NCI-H1694 treated with DMSO at 0.1 percent for 48 hours (cell line): Measurements from ENCODE around the gene LMF1.
"Not testable (repeated sequence)": the region's sequence is repeated elsewhere in the genome, so short reads cannot be mapped to it uniquely, and the experiment has no call there.

Experiments
- DNase-seq: peaks from one replicate; lab custom pipeline; 2025; lab: John Stamatoyannopoulos, UW

The LMF1 gene

DNA sequence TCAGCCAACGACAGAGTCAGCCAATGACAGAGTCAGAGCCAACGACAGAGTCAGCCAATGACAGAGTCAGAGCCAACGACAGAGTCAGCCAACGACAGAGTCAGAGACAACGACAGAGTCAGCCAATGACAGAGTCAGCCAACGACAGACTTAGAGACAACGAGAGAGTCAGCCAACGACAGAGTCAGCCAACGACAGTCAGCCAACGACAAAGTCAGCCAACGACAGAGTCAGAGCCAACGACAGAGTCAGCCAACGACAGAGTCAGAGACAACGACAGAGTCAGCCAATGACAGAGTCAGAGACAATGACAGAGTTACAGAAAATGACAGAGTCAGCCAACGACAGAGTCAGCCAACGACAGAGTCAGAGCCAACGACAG, 22.9 kb downstream of the LMF1 start:
- DNase-seq: not testable (repeated sequence)

DNA sequence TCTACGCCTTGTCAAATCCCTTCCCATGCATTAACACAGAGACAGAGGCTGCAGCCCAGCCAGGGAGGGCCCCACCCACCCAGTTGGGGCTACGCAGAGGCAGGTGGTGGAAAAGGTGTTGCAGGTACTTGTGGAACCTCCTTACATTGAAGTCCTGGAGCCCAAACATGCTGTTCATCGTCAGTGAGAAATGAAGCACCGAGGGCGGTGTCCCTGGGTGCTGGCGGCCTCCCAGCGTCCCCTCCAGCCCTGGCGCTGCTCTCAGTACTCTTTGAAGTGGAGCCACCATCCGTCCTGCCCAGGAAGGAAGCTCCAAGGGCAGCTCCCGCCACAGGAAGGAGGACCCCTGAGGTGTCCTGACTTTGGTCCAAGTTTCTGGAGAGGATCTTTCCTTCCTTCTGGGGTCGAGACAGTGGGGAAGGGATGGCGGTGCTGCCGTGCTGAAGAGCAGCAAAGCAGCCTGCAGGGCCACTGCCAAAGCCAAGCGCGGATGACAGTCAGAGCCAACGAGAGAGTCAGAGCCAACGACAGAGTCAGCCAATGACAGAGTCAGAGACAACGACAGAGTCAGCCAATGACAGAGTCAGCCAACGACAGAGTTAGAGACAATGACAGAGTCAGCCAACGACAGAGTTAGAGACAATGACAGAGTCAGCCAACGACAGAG, 23.4 kb downstream of the LMF1 start:
- no peak for DNase-seq

DNA sequence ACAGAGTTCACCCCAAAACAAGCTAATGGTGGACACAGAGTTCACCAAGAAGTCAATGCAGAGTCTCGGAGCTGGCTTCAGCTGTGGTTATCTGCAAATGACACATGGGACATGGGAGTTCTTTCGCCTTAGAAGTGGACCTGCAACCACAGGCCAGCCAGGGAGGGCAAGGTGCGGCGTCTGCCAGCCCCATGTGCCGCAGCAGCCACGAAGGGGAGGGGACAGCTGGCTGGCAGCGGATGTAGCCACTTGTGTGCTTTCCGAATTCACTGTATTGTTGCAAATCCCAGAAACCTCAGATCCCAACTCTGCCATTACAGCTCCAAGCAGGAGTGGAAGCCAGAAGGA, 24.8 kb downstream of the LMF1 start:
- DNase-seq: no peak

DNA sequence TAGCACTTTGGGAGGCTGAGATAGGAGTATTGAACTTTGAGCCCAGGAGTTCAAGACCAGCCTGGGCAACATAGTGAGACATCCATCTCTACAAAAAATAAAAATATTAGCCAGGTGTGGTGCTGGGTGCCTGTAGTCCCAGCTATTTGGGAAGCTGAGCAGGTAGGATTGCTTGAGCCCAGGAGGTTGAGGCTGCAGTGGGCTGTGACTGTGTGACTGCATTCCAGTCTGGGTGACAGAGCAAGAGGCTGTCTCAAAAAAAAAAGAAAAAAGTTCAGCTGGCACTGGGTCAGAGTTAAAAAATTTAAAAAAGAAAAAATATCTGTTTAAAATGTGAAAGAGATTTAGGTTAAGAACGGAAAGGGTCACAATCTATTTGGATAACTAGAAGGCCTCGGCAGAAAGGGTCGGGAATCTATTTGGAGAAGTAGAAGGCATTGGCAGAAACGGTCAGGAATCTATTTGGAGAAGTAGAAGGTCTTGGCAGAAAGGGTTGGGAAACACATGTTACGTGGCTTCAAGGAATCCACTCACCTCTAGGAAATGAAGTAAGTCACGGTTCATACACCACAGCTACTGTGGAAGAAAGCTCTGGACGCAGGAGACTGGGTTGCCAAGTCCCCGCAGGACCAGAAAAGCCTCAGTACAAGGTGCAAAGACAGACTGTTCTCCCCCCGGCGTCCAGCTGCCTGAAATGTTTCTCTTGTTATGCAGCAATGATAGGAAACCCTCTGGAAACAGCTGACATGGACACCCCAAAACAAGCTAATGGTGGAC, 25.3 kb downstream of the LMF1 start:
- DNase-seq: no peak

DNA sequence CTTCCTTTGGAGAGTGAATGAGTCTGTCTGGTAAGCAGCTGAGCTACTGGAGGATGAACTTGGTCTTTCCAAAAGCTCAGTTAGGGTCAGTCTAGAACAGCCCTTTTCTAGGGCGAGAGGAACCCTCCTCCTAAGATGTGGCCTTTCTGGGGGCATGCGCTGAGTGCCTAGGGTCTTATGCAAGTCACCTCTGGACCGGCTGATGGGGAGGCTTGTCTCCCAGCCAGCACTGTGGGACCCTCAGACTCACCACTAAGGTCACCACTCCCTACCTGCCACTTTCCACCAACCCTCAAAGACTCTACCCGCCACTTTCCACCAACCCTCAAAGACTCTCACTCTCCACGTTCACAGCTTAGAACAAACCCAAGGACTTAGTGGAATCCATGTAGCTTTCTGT, 26.8 kb downstream of the LMF1 start:
- DNase-seq: no peak

DNA sequence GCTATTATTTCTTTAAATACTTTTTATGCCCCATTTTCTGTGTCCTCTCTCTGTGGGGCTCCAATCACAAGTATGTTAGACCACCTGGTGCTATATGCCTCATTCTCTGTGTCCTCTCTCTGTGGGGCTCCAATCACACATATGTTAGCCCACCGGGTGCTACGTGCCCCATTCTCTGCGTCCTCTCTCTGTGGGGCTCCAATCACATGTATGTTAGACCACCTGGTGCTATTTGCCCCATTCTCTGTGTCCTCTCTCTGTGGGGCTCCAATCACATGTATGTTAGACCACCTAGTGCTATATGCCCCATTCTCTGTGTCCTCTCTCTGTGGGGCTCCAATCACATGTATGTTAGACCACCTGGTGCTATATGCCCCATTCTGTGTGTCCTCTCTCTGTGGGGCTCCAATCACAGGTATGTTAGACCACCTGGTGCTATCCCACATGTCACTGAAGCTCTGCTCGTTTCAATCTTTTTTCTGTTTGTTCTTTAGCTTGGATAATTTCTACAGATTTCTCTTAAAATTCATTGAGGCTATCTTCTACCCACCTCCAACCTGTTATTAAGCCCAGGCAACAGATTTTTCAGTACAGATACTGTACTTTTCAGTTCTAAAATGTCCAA, 28.2 kb downstream of the LMF1 start:
- DNase-seq: no peak

DNA sequence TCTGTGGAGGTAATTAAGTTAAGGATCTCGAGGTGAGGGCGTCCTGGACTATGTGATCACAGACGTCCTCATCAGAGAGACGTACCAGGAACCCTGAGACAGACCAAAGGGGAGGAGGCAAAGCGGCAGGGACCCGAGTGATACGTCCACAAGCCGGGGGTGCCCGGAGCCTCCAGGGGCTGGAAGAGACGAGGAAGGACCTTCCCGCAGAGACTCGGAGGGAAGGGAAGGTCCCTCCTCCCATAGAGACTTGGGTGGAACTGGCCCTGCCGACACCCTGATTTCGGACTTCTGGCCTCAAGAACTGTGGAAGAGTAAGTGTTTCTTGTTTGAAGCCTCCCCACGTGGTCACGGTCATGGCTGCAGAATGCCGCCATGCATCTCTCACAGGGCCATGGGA, 30.8 kb downstream of the LMF1 start:
- DNase-seq: no peak

DNA sequence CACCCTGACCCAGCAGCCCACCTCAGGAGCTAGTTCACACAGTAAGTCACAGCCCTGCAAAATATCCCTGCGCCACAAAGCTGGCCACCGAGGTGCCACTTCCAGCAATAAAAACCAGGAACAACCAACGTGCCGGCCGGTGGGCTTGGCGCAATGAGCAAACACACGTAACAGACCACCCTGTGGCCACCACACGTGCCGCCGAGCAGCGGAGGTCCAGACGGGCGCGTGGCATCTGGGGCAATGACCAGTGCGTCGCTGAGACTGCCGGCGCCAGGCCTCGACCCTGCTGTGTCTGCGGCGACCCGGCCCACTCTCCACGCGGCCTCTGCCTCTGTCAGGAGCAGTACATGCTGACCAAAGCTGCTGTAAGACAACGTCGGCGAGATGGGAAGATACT, 31.5 kb downstream of the LMF1 start:
- DNase-seq: no peak

DNA sequence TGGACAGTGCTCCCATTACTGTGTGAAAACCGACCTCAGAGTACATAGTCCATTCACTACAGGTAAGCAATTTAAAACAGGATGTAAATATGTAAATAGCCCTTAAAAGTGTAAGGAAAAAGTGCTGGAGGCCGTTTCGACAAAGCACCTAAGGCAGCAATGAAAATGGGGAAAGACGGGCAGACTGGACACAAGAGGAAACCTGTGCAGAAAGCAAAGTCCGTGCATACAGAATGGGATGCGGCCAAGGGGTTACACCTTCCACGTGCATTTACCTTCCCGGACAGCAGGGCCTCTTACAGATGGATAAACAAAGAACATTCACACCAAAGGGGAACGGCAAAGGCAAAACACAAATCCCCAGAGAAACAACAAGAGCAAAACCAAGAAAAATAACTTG, 32.0 kb downstream of the LMF1 start:
- no peak for DNase-seq

DNA sequence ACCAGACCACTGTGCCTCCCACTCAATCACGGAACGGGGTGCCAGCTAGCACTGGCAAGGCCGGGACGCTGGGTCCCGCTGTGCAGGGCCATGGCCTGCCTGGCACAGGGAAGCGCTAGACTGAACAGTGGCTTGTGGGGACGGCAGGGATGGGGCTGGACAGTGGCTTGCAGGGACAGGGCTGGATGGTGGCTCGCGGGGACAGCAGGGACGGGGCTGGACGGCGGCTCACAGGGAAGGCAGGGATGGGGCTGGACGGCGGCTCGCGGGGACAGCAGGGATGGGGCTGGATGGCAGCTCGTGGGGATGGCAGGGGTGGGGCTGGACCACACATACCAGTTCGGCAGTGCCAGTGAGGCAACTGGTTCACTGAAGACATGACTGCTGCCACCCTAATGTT, 32.6 kb downstream of the LMF1 start:
- DNase-seq: no peak

DNA sequence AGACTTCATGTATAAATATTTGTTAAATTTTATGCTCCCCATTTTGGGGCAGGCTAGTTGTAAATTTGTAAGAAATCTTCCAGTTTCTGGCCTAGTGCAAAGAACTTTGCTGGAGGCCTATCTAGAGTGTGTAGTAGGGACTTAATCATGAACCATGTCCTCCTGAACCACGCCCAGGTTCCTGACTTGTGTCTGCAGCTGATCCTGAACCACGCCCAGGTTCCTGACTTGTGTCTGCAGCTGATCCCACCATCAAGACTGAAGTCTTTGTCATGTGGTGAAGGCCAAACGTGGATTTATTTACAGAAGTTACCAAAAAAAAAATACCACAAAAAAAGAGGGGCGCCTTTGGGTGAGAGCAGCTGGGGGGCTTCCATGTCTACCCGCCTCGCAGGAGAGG, 33.1 kb downstream of the LMF1 start:
- no peak for DNase-seq

DNA sequence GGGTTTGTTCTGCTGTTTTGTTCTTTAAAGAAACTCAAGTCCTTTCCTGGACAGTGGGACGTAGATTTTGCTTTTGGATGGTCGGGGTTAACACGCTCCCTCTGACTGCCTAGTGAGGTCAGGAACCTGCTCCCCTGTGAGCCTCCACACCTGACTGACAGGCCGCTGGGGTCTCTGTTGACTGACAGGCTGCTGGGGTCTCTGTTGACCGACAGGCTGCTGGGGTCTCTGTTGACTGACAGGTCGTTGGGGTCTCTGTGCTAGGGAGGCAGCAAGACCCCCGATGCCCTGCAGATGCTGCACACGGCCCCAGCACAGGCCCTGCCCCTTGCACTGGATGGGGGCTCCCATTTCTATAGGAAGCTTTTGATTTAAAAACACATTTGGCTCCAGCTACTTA, 33.5 kb downstream of the LMF1 start:
- no peak for DNase-seq

DNA sequence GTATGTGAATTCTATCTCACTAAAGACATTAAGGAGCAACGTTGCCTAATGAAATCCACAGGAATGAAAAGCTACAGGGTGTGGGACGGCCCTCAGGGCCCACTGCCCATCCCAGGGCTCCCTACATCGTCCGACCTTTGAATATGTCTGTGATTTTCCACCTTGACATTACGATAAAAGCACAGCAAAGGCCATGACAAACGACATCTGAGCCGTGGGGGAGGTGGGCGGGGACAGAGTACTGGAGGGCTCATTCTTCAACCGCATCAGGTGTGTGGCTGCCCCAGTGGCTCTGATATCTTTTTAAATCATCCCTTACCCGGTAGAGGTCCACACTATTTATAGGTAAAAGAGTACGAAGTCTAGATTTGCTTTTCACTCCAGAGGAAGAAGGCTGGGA, 35.1 kb downstream of the LMF1 start:
- DNase-seq: no peak

DNA sequence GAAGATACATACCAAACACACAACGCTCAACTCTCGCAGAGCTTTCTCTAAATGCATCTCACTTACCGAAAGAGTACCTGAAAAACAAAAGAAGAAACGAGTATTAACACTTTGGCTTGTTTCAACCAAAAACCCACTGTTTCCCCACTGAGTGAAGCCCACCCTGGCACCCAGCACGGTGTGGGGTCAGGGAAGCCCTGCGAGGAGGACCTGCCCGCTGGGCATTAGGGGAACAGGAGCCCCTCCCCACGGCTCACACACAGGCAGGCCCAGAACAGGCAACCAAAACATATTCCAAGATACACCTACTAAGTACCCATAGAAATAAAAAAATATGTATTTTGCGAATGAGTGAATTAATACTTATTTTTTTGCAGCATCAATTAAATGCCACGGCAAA, 36.6 kb downstream of the LMF1 start:
- no peak for DNase-seq

DNA sequence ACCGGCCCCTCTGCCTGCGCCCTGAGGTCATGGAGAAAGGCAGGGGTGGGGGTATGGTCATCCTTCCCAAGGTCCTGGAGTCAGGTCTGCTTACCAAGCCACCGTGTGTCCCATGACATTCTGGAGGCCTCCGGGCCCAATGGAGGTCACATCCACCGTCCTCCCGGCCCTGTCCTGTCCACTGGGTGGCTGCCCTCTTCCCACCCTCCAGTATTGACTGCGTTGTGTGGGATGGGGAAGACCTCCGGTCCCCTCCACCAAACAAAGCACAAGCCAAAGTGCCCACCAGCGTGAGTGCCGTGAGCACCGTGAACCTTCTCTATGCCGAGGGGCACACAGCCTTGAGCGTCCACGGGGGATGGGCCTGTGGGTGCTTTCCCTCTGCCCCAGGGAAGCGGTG, 37.2 kb downstream of the LMF1 start:
- DNase-seq: no peak

DNA sequence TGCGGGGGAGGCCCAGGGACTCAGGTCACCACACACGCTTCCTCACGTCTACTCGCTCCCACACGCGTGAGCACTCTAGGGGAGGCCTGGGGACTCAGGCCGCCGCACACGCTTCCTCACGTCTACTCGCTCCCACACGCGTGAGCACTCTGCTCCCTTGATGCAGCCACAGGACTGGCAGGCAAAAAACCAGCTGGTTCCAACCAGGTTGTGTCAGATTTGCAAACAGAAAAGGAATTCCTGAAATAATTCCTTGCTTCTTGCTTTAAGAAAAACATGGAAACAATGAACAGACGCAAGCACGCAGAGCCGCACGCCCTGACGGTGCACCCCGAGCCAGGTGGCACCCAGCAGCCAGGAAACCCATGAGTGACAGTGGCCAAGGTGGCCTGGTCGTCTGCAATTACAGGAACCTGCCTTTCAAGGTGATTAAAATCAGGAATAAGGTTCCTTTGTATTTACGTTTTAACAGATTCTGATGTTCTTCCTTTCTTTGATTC, 37.9 kb downstream of the LMF1 start:
- DNase-seq: no peak

DNA sequence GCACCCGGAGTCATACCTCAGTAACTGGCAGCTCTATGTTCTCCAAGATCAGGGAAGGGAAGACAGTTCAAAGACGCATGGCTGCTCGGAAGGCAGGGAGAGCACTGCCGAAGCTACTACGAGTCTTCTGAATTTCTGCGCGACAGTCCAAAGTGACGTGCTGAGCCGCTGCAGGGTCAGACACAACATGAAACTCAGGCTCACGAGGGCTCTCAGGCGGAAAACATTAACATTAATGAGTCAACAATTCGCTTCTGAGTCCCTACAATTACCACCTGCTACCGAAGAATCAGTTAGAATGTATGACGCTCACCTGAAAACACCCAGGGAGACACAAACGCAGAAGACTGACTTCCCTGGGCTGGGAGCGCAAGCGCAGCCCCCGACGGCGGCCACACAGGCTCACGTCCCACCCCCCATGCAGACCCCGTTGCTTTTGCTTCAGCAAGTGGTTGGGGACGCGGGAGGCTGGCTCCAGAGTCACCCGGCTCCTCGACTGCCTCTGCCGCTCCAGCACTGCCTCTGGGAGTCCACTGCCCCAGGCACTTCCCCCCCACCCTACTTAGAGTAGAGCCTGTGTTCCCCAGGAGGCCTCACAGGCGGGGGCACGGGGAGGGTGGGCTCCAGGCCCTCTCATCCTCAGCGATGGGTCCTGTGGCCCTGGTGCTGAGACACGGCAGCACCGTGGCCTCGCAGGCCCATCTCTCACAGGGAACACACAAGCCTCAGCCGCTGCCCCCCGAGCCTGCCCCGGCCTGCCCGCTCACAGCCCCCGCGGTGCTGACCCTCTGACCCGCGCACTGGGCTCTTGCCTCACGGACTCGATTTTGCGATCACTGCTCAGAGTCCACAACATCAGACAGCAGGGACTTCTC, 38.9 kb downstream of the LMF1 start:
- DNase-seq: no peak

DNA sequence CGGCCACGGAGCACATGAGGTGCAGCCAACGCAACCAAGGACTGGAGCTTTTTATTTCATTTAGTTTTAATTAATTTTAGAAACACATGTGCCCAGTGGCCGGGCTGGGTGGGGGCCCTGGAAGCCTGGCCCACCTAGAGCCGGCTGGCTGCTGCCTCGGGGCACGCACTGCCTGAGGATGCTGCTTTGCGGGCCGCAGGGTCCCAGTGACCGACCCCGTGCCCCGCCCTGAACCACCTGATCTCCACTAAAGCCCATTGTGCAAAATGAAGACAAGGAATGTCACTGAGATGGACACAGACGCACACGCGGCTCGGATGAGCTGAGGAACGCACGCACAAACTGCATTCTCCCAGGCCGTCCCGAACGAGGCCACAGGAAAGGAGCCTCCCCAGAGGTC, 39.6 kb downstream of the LMF1 start:
- DNase-seq: no peak

DNA sequence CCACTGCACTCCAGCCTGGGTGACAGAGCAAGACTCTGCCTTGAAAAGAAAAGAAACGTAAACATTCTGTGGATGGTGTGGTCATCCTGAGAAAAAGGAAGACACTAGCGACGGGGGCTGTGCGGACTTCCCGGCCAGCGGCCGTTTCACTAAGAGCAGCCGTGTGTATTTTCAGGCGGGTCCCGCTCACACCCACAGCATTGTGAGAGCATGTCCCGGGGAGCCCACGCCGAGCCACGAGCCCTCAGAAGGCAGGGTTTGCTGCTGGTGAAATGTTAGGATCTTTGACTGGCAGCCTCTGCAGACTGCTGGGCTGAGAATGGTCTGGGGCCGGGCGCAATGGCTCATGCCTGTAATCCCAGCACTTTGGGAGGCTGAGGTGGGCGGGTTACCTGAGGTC, 40.3 kb downstream of the LMF1 start:
- no peak for DNase-seq

DNA sequence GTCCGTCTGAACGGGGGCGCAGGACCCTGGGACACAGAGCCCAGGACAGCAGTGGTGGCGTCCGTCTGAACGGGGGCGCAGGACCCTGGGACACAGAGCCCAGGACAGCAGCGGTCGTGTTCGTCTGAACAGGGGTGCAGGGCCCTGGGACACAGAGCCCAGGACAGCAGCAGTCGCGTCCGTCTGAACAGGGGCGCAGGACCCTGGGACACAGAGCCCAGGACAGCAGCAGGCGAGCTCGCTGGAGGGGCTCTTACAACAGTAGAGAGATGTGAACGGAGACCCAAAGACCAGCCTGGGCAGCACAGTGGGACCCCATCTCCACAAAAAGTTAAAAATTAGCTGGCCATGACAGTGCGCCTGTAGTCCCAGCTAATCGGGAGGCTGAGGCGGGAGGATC, 40.7 kb downstream of the LMF1 start:
- no peak for DNase-seq

DNA sequence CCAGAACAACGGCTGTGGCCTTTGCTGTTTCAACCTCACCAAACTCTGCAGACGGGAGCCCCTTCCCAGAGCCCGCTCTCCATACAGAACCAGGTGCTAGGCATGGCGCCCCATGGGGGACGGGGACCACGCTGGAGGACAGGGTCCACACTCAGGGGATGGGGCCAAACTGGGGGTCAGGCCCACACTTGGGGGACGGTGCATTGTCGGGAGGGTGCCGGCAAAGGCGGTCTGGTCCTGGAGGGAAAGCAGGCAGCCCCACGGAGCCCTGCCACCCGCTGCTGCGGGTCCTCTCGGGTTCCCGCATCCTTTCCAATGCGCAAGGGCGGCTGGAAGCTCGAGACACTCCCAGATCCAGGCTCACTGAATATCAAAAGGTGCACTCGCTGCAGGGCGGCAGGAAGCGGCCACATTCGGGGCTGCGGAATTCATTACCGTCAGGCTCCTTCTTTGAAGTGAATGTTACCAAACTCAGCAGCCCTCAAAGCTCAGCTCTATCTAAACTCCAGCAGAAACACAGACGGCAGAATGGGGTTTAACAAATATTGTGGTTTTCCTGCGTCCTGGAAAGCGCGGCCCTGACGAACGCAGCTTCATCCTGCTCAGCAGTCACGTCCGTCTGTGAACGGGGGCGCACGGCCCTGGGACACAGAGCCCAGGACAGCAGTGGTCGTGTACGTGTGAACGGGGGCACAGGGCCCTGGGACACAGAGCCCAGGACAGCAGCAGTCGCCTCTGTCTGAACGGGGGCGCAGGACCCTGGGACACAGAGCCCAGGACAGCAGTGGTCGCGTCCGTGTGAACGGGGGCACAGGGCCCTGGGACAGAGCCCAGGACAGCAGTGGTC, 41.3 kb downstream of the LMF1 start:
- DNase-seq: no peak

DNA sequence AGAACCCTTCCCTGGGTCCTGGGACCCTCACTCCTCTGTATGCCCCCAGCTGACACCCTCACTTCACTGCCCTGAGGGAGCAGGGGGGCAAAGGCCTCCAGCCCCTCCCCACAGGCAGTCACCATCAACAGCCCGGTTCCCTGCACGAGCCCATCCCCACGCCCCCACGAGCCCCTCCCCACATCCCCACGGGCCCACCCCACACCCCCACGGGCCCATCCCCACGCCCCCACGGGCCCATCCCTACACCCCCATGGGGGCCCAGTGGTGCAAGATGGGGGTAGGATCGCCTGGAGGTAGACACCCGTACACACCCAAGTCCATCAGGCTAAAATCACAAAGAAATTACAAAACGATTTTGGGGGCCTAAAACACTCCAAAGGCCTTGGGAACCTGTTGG, 42.3 kb downstream of the LMF1 start:
- DNase-seq: no peak
